ENCODE measurements around the gene PMVK. TPM values are rescaled to one million over a fixed set of nuclear protein-coding genes. Genes with fewer than 3 reads are reported as not detected.
A peak's percentile ranks its signal among the peaks of the same experiment; 100 is the strongest.

The PMVK gene
- total and polyA plus RNA-seq, 10 of the 15 experiments (the other 5 are each of a cell fraction or from before 2014, with no cell fraction given) = 6.0 to 121 (median 49.4) TPM

- TF ChIP-seq ZBTB40 (IDR thresholded peaks at IDR 0.05; ENCODE audit: borderline replicate concordance) = peak; percentile 19; the same call in 1 of the 2 replicates
- no peak for TF ChIP-seq MEF2A (IDR thresholded peaks at IDR 0.05; ENCODE audit: insufficient read depth, low read depth, low read length)
- peak; percentile 37 to 56; a peak in 2 of 4 replicates for TF ChIP-seq EP300 (IDR thresholded peaks at IDR 0.05; ENCODE audit: borderline replicate concordance in 1 of 2, control insufficient read depth in 1 of 2, low read depth in 2 of 2, low read length in 2 of 2)
- TF ChIP-seq MXI1 (IDR thresholded peaks at IDR 0.05; ENCODE audit: low read depth, low read length) = peak; percentile 21
- TF ChIP-seq CEBPZ (IDR thresholded peaks at IDR 0.05; ENCODE audit: low read depth, low read length) = no peak
- peak; percentile 83 for TF ChIP-seq SMAD1 (IDR thresholded peaks at IDR 0.05; ENCODE audit: low read depth, partially characterized antibody)
- TF ChIP-seq HDGF (IDR thresholded peaks at IDR 0.05) = no peak
- TF ChIP-seq SRF (IDR thresholded peaks at IDR 0.05; ENCODE audit: low read depth in 2 of 2, low read length in 2 of 2) = no peak
- no peak for TF ChIP-seq MEF2B (IDR thresholded peaks at IDR 0.05; ENCODE audit: partially characterized antibody, poor library complexity, severe bottlenecking)
- TF ChIP-seq IKZF1 (conservative IDR thresholded peaks at IDR 0.05) = peak; percentile 81
- peak; percentile 98 for TF ChIP-seq JUND (IDR thresholded peaks at IDR 0.05; ENCODE audit: low read depth, low read length)
- TF ChIP-seq TCF12 (IDR thresholded peaks at IDR 0.05; ENCODE audit: low read depth, low read length) = no peak
- TF ChIP-seq SMARCA5 (IDR thresholded peaks at IDR 0.05) = no peak; the same call in 1 of the 2 replicates
- no peak for TF ChIP-seq KAT2A (conservative IDR thresholded peaks at IDR 0.05; ENCODE audit: control insufficient read depth, low read depth, low read length)
- peak; percentile 81; the same call in 1 of the 2 replicates for TF ChIP-seq ZNF207 (IDR thresholded peaks at IDR 0.05; ENCODE audit: borderline replicate concordance)
- no peak; the same call in 1 of the 2 replicates for TF ChIP-seq MAX (IDR thresholded peaks at IDR 0.05; ENCODE audit: low read depth, low read length)
- TF ChIP-seq SPI1 (IDR thresholded peaks at IDR 0.05; ENCODE audit: borderline replicate concordance, insufficient read depth, low read depth, low read length) = no peak
- peak; percentile 14; the same call in 1 of the 2 replicates for TF ChIP-seq JUNB (IDR thresholded peaks at IDR 0.05)
- TF ChIP-seq POLR2AphosphoS2 (IDR thresholded peaks at IDR 0.05; ENCODE audit: low read depth, low read length) = no peak; the same call in 1 of the 2 replicates
Observed at GRCh38 chr1:154937085-154937987, 817 bp upstream of the PMVK start (continued).
